Neural cell (in vitro differentiated cells): Measurements from ENCODE around the gene MEGF9. TPM values are rescaled to one million over a fixed set of nuclear protein-coding genes. Genes with fewer than 3 reads are reported as not detected.

Experiments
- H2AFZ ChIP-seq: fragments of 200-600, 300-800 bp; sonication (generic), shearing (Covaris generic); 2 replicates; pipeline ENCODE4 v1.6.0; 2014; ENCODE audit warnings: low read depth, mild to moderate bottlenecking, antibody characterized with exemption, low read length, moderate library complexity
- H3F3A ChIP-seq: fragments of 200-600 bp; shearing (Covaris generic); 2 replicates; pipeline ENCODE4 v1.6.1; 2016; ENCODE audit warnings: mild to moderate bottlenecking, moderate library complexity, mixed read lengths, antibody characterized with exemption, low read length; ENCODE audit not compliant: insufficient read depth, poor library complexity, severe bottlenecking
- H3K27ac ChIP-seq: fragments of 200-600, 300-800 bp; sonication (generic), shearing (Covaris generic); 2 replicates; pipeline ENCODE4 v1.5.1; 2014; ENCODE audit warnings: mild to moderate bottlenecking, low read length, moderate library complexity
- H3K27me3 ChIP-seq: fragments of 300-800, 200-600 bp; sonication (generic), shearing (Covaris generic); 2 replicates; pipeline ENCODE4 v1.6.0; 2014; ENCODE audit warnings: mild to moderate bottlenecking, low read depth, low read length, moderate library complexity; ENCODE audit not compliant: insufficient read depth
- H3K36me3 ChIP-seq: fragments of 300-800, 200-600 bp; sonication (generic), shearing (Covaris generic); 2 replicates; pipeline ENCODE4 v1.5.1; 2014; ENCODE audit warnings: mild to moderate bottlenecking, antibody characterized with exemption, low read length, moderate library complexity; ENCODE audit not compliant: insufficient read depth
- H3K4me2 ChIP-seq: fragments of 300-800, 200-600 bp; sonication (generic), shearing (Covaris generic); 2 replicates; pipeline ENCODE4 v1.6.0; 2014; ENCODE audit warnings: mild to moderate bottlenecking, low read length
- H3K4me3 ChIP-seq: fragments of 300-800, 200-600 bp; sonication (generic), shearing (Covaris generic); 2 replicates; pipeline ENCODE4 v1.5.1; 2014; ENCODE audit warnings: mild to moderate bottlenecking, low read length, moderate library complexity
- H3K79me2 ChIP-seq: fragments of 200-600 bp; shearing (Covaris generic); replicated peaks from 2 replicates; pipeline ENCODE4 v1.6.0; 2014; ENCODE audit warnings: mild to moderate bottlenecking, low read length, moderate library complexity; ENCODE audit not compliant: insufficient read depth
- H3K9ac ChIP-seq: fragments of 300-800, 200-600 bp; sonication (generic), shearing (Covaris generic); 2 replicates; pipeline ENCODE4 v1.6.1; 2016; ENCODE audit warnings: mild to moderate bottlenecking, low read length, mixed read lengths
- H3K9me2 ChIP-seq: fragments of 200-600 bp; shearing (Covaris generic); 2 replicates; pipeline ENCODE4 v1.6.1; 2016; ENCODE audit warnings: mild to moderate bottlenecking, low read length, mixed read lengths; ENCODE audit not compliant: insufficient read depth
- H3K9me3 ChIP-seq: fragments of 200-600, 300-800 bp; sonication (generic), shearing (Covaris generic); 2 replicates; pipeline ENCODE4 v1.6.1; 2016; ENCODE audit warnings: mild to moderate bottlenecking, mixed run types, low read length, moderate library complexity, mixed read lengths
- H4K20me1 ChIP-seq: fragments of 200-600 bp; shearing (Covaris generic); 2 replicates; pipeline ENCODE4 v1.6.1; 2016; ENCODE audit warnings: mild to moderate bottlenecking, mixed run types; ENCODE audit not compliant: insufficient read depth
- CTCF ChIP-seq: fragments of 450-650 bp; IDR thresholded peaks from 2 replicates; pipeline ENCODE4 v1.5.1; 2014; ENCODE audit warnings: antibody characterized with exemption, mild to moderate bottlenecking, moderate library complexity; ENCODE audit not compliant: poor library complexity, severe bottlenecking
- EP300 ChIP-seq: fragments of 450-650 bp; conservative IDR thresholded peaks from 2 replicates; pipeline ENCODE4 v1.6.1; 2014; ENCODE audit warnings: antibody characterized with exemption, mild to moderate bottlenecking, moderate library complexity; ENCODE audit not compliant: poor library complexity, severe bottlenecking
- EZH2 ChIP-seq: fragments of 200-600, 300-800 bp; shearing (Covaris generic), sonication (generic); IDR thresholded peaks from 2 replicates; pipeline ENCODE4 v1.6.1; 2014; ENCODE audit warnings: antibody characterized with exemption, low read length, borderline replicate concordance, mild to moderate bottlenecking; ENCODE audit not compliant: insufficient read depth, poor library complexity, severe bottlenecking
- MXI1 ChIP-seq: fragments of 450-650 bp; conservative IDR thresholded peaks from 2 replicates; pipeline ENCODE4 v1.6.1; 2014; ENCODE audit warnings: antibody characterized with exemption, mild to moderate bottlenecking; ENCODE audit not compliant: poor library complexity, severe bottlenecking
- POLR2AphosphoS5 ChIP-seq: IDR thresholded peaks from 2 replicates; pipeline ENCODE4 v1.6.1; 2012
- RAD21 ChIP-seq: fragments of 450-650 bp; conservative IDR thresholded peaks from 2 replicates; pipeline ENCODE4 v1.6.1; 2014; ENCODE audit warnings: antibody characterized with exemption, mild to moderate bottlenecking, moderate library complexity
- REST ChIP-seq: IDR thresholded peaks from 2 replicates; pipeline ENCODE4 v1.6.1; 2012; ENCODE audit warnings: borderline replicate concordance
- SMC3 ChIP-seq: fragments of 450-650 bp; conservative IDR thresholded peaks from 2 replicates; pipeline ENCODE4 v1.6.1; 2014; ENCODE audit warnings: antibody characterized with exemption, mild to moderate bottlenecking, moderate library complexity; ENCODE audit not compliant: poor library complexity
- TAF1 ChIP-seq: IDR thresholded peaks from 2 replicates; pipeline ENCODE4 v1.6.1; 2012; ENCODE audit warnings: low read depth
- polyA plus RNA-seq: library from polyadenylated mRNA; depleted of rRNA; stranded (reverse); fragments of >200 nt; gene quantifications from 2 replicates; pipeline ENCODE4 v1.2.3, GENCODE V29; 2014

Gene MEGF9
- polyA plus RNA-seq, 1 donor from 2014 or later, result 35.0 TPM

- Histone ChIP-seq H3K9me2 (no peaks in the 10 kb centered on the region), H3F3A (no peaks in the 10 kb centered on the region), H3K9me3 (no peaks in the 10 kb centered on the region), H3K4me2 (no peak overlapping the region), H4K20me1 (no peaks in the 10 kb centered on the region), H3K27me3 (no peaks in the 10 kb centered on the region), H3K36me3 (peaks cover 6% of the 10 kb centered on the region), H3K79me2 (peaks cover 4% of the 10 kb centered on the region), H3K9ac (no peak overlapping the region), H3K27ac (no peak overlapping the region), H2AFZ (no peak overlapping the region), H3K4me3 (no peak overlapping the region)
- TF ChIP-seq EP300 (no peak), EZH2 (no peak), CTCF (no peak), REST (no peak), MXI1 (no peak)
Measured at GRCh38 chr9:120646948-120647347, 67.3 kb downstream of the MEGF9 start.

- Histone ChIP-seq H3K4me3 (no peak overlapping the region), H3F3A (no peaks in the 10 kb centered on the region), H3K36me3 (peaks cover 6% of the 10 kb centered on the region), H3K9me2 (no peaks in the 10 kb centered on the region), H3K27ac (no peak overlapping the region), H3K79me2 (peaks cover 4% of the 10 kb centered on the region), H3K27me3 (no peaks in the 10 kb centered on the region), H3K4me2 (no peak overlapping the region), H2AFZ (no peak overlapping the region), H4K20me1 (no peaks in the 10 kb centered on the region), H3K9me3 (no peaks in the 10 kb centered on the region), H3K9ac (no peak overlapping the region)
- TF ChIP-seq EZH2 (no peak), TAF1 (no peak), POLR2AphosphoS5 (no peak), EP300 (no peak), SMC3 (no peak), RAD21 (no peak), MXI1 (no peak), CTCF (no peak), REST (no peak)
Measured at GRCh38 chr9:120645760-120646159, 68.5 kb downstream of the MEGF9 start.
